Measurements from ENCODE around the gene EXOSC5.

GRCh38 chr19:41413947-41414346 lies 16.8 kb upstream of the EXOSC5 start:
- TF ChIP-seq POLR2A (IDR thresholded peaks at IDR 0.05) (no peak), CTCF (IDR thresholded peaks at IDR 0.05) (no peak)
